ENCODE measurements around the gene ZSCAN5C.
"Not testable (repeated sequence)": the region's sequence is repeated elsewhere in the genome, so short reads cannot be mapped to it uniquely, and the experiment has no call there.

The ZSCAN5C gene

GRCh38 chr19:56193981-56194640, 8.0 kb upstream of the ZSCAN5C start:
- no peaks in the 10 kb centered on the region for H3K27me3 ChIP-seq (ENCODE audit: control insufficient read depth in 1 of 2, insufficient read depth in 2 of 2, low read length in 2 of 2)
- no peaks in the 10 kb centered on the region for H3K4me1 ChIP-seq (ENCODE audit: control insufficient read depth, insufficient read depth, low read length)
- H3K9ac ChIP-seq (ENCODE audit: low read length in 2 of 2) = no peak overlapping the region
- H3K36me3 ChIP-seq (ENCODE audit: control insufficient read depth in 2 of 2, insufficient read depth in 2 of 2, low read length in 2 of 2) = no peaks in the 10 kb centered on the region
- H3K4me3 ChIP-seq (ENCODE audit: low read length in 2 of 2) = no peak overlapping the region
- H3K9me3 ChIP-seq (ENCODE audit: control insufficient read depth in 2 of 2, low read length in 2 of 2) = no peaks in the 10 kb centered on the region
- no peak overlapping the region for H3K27ac ChIP-seq (ENCODE audit: low read length)

DNA sequence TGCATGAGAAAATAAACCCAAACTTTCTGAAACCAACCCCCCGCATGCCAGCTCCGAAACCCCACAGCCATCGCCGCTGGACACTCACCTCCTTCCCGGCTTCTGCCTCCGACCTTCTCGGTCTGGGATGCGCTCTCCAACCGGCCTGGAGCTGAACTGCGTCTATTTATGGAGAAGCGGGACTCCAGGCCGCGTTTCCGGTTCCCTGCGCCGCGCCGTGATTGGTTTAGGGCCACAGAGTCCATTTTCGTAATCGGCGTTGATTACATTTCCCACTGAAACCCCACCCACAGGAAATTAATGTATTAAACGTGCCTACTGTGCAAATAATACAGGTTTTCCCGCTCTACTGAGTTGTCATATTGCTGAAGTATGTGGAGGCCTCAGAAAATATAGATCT, 4.4 kb upstream of the ZSCAN5C start, which contains the start of gene ZSCAN5B:
Gene ZSCAN5B, minus strand, starts transcription at position 138 of the 400 bp plus-strand sequence. CDS start 4,731 bp downstream, outside the sequence.
- not testable (repeated sequence) for H3K4me1 ChIP-seq (ENCODE audit: control insufficient read depth, insufficient read depth, low read length); H3K9me3 ChIP-seq (ENCODE audit: control insufficient read depth in 2 of 2, low read length in 2 of 2); H3K9ac ChIP-seq (ENCODE audit: low read length in 2 of 2); H3K4me3 ChIP-seq (ENCODE audit: low read length in 2 of 2); H3K27ac ChIP-seq (ENCODE audit: low read length); H3K36me3 ChIP-seq (ENCODE audit: control insufficient read depth in 2 of 2, insufficient read depth in 2 of 2, low read length in 2 of 2); H3K27me3 ChIP-seq (ENCODE audit: control insufficient read depth in 1 of 2, insufficient read depth in 2 of 2, low read length in 2 of 2)

DNA sequence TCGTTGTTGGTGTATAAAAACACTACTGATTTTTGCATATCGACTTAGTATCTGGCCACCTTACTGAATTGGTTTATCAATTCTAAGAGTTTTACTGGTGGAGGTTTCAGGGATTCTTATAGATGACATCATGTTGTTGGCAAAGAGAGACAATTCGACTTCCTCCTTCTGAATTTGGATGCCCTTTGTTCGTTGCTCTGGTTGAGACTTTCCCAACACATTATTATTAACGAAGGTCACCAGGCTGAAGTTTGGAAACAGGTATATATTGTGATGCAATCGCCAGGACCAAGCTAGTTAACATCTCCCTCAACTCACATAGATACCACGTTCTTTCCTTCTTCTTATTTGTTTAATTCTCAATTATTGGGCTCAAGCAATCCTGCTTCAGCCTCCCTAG, 2.4 kb upstream of the ZSCAN5C start:
- Histone ChIP-seq H3K4me1 (ENCODE audit: control insufficient read depth, insufficient read depth, low read length) (no peaks in the 10 kb centered on the region), H3K9ac (ENCODE audit: low read length in 2 of 2) (no peak overlapping the region), H3K9me3 (ENCODE audit: control insufficient read depth in 2 of 2, low read length in 2 of 2) (no peaks in the 10 kb centered on the region), H3K27me3 (ENCODE audit: control insufficient read depth in 1 of 2, insufficient read depth in 2 of 2, low read length in 2 of 2) (no peaks in the 10 kb centered on the region), H3K4me3 (ENCODE audit: low read length in 2 of 2) (no peak overlapping the region), H3K36me3 (ENCODE audit: control insufficient read depth in 2 of 2, insufficient read depth in 2 of 2, low read length in 2 of 2) (no peaks in the 10 kb centered on the region), H3K27ac (ENCODE audit: low read length) (no peak overlapping the region)

GRCh38 chr19:56207581-56207980, 5.5 kb downstream of the ZSCAN5C start:
- not testable (repeated sequence) for H3K9me3 ChIP-seq (ENCODE audit: control insufficient read depth in 2 of 2, low read length in 2 of 2); H3K4me1 ChIP-seq (ENCODE audit: control insufficient read depth, insufficient read depth, low read length); H3K36me3 ChIP-seq (ENCODE audit: control insufficient read depth in 2 of 2, insufficient read depth in 2 of 2, low read length in 2 of 2); H3K27ac ChIP-seq (ENCODE audit: low read length); H3K27me3 ChIP-seq (ENCODE audit: control insufficient read depth in 1 of 2, insufficient read depth in 2 of 2, low read length in 2 of 2); H3K9ac ChIP-seq (ENCODE audit: low read length in 2 of 2); H3K4me3 ChIP-seq (ENCODE audit: low read length in 2 of 2)

GRCh38 chr19:56209091-56209490, 7.0 kb downstream of the ZSCAN5C start:
- Histone ChIP-seq H3K4me1 (ENCODE audit: control insufficient read depth, insufficient read depth, low read length) (no peaks in the 10 kb centered on the region), H3K36me3 (ENCODE audit: control insufficient read depth in 2 of 2, insufficient read depth in 2 of 2, low read length in 2 of 2) (no peaks in the 10 kb centered on the region), H3K9me3 (ENCODE audit: control insufficient read depth in 2 of 2, low read length in 2 of 2) (no peaks in the 10 kb centered on the region), H3K9ac (ENCODE audit: low read length in 2 of 2) (no peak overlapping the region), H3K4me3 (ENCODE audit: low read length in 2 of 2) (no peak overlapping the region), H3K27me3 (ENCODE audit: control insufficient read depth in 1 of 2, insufficient read depth in 2 of 2, low read length in 2 of 2) (peaks cover 2 to 4% of the 10 kb centered on the region in 2 donors), H3K27ac (ENCODE audit: low read length) (no peak overlapping the region)

DNA sequence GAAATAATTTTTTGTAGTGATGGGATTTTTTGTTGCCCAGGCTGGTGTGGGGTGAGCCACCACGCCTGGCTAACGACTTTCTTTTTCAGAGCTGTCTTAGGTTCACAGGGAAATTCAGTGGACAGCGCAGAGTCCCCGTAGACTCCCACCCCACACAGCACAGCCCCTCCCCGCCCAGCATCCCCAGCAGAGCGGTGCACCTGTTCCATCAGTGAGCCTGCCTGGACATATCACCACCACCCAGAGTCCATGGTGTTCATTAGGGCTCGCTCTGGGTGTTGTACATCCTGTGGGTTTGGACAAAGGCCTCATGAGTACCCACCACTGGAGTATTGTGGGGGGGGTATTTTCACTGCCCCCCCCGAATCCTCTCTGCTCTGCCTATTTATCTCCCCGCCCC, 8.0 kb downstream of the ZSCAN5C start:
- not testable (repeated sequence) for H3K9me3 ChIP-seq (ENCODE audit: control insufficient read depth in 2 of 2, low read length in 2 of 2); H3K4me3 ChIP-seq (ENCODE audit: low read length in 2 of 2); H3K4me1 ChIP-seq (ENCODE audit: control insufficient read depth, insufficient read depth, low read length); H3K27me3 ChIP-seq (ENCODE audit: control insufficient read depth in 1 of 2, insufficient read depth in 2 of 2, low read length in 2 of 2); H3K27ac ChIP-seq (ENCODE audit: low read length); H3K9ac ChIP-seq (ENCODE audit: low read length in 2 of 2); H3K36me3 ChIP-seq (ENCODE audit: control insufficient read depth in 2 of 2, insufficient read depth in 2 of 2, low read length in 2 of 2)

GRCh38 chr19:56211718-56212117, 9.6 kb downstream of the ZSCAN5C start:
- no peak overlapping the region for H3K27ac ChIP-seq (ENCODE audit: low read length)
- H3K9ac ChIP-seq (ENCODE audit: low read length in 2 of 2) = no peak overlapping the region
- H3K4me1 ChIP-seq (ENCODE audit: control insufficient read depth, insufficient read depth, low read length) = no peaks in the 10 kb centered on the region
- H3K9me3 ChIP-seq (ENCODE audit: control insufficient read depth in 2 of 2, low read length in 2 of 2) = no peaks in the 10 kb centered on the region
- H3K27me3 ChIP-seq (ENCODE audit: control insufficient read depth in 1 of 2, insufficient read depth in 2 of 2, low read length in 2 of 2) = peaks cover 2 to 4% of the 10 kb centered on the region in 2 donors
- no peaks in the 10 kb centered on the region for H3K36me3 ChIP-seq (ENCODE audit: control insufficient read depth in 2 of 2, insufficient read depth in 2 of 2, low read length in 2 of 2)
- H3K4me3 ChIP-seq (ENCODE audit: low read length in 2 of 2) = no peak overlapping the region

- Histone ChIP-seq H3K9ac (ENCODE audit: low read length in 2 of 2) (no peak overlapping the region), H3K27me3 (ENCODE audit: control insufficient read depth in 1 of 2, insufficient read depth in 2 of 2, low read length in 2 of 2) (peaks cover 6 to 11% of the 10 kb centered on the region in 2 donors), H3K9me3 (ENCODE audit: control insufficient read depth in 2 of 2, low read length in 2 of 2) (no peaks in the 10 kb centered on the region), H3K27ac (ENCODE audit: low read length) (no peak overlapping the region), H3K4me3 (ENCODE audit: low read length in 2 of 2) (peak overlapping the region; percentile 53 to 60), H3K4me1 (ENCODE audit: control insufficient read depth, insufficient read depth, low read length) (peaks cover 5% of the 10 kb centered on the region), H3K36me3 (ENCODE audit: control insufficient read depth in 2 of 2, insufficient read depth in 2 of 2, low read length in 2 of 2) (peaks cover 0 to 5% of the 10 kb centered on the region in 2 donors)
Measured at GRCh38 chr19:56217039-56217949, 15.2 kb downstream of the ZSCAN5C start.

- Histone ChIP-seq H3K4me3 (ENCODE audit: low read length in 2 of 2) (no peak overlapping the region), H3K27ac (ENCODE audit: low read length) (no peak overlapping the region), H3K27me3 (ENCODE audit: control insufficient read depth in 1 of 2, insufficient read depth in 2 of 2, low read length in 2 of 2) (peaks cover 4 to 8% of the 10 kb centered on the region in 2 donors), H3K4me1 (ENCODE audit: control insufficient read depth, insufficient read depth, low read length) (peaks cover 5% of the 10 kb centered on the region), H3K36me3 (ENCODE audit: control insufficient read depth in 2 of 2, insufficient read depth in 2 of 2, low read length in 2 of 2) (peaks cover 5% of the 10 kb centered on the region in 2 donors), H3K9ac (ENCODE audit: low read length in 2 of 2) (no peak overlapping the region), H3K9me3 (ENCODE audit: control insufficient read depth in 2 of 2, low read length in 2 of 2) (no peaks in the 10 kb centered on the region)
Measured at GRCh38 chr19:56218961-56219360, 16.9 kb downstream of the ZSCAN5C start.

DNA sequence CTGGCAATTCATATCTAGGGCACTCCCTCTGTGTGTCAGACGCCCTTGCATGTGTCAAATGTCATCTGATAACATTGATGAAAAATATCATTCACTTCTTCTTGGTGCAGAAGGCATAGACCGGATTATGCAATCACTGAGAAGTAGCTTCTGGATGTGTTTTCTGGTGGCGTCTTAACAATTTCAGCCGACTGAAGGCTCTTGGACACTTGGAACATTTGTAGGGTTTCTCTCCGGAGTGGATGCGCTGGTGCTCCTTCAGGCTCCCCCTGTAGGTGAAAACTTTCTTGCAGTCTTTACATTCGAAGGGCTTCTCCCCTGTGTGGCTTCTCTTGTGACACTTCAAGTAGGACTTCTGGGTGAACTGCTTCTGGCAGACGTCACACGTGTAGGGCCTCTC, 19.4 kb downstream of the ZSCAN5C start:
- not testable (repeated sequence) for H3K4me1 ChIP-seq (ENCODE audit: control insufficient read depth, insufficient read depth, low read length); H3K27ac ChIP-seq (ENCODE audit: low read length); H3K9ac ChIP-seq (ENCODE audit: low read length in 2 of 2); H3K9me3 ChIP-seq (ENCODE audit: control insufficient read depth in 2 of 2, low read length in 2 of 2); H3K27me3 ChIP-seq (ENCODE audit: control insufficient read depth in 1 of 2, insufficient read depth in 2 of 2, low read length in 2 of 2); H3K36me3 ChIP-seq (ENCODE audit: control insufficient read depth in 2 of 2, insufficient read depth in 2 of 2, low read length in 2 of 2); H3K4me3 ChIP-seq (ENCODE audit: low read length in 2 of 2)

DNA sequence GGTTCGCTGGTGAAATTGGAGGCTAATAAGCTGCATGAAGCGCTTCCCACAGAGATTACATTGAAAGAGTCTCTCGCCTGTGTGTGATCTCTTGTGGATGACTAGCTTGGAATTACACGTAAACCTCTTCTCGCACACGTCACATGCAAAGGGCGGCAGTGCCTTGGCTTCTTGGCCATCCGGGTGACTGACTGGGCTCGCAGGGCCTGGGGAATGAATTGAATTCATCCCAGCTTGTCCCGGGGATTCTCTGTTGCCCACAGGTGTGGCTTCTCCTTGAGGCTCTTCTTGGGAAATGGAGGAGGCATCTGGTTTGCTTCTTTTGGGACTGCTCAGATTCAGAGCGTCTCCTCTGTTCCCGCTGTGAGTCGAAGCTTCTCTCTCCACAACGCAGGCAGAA, 19.8 kb downstream of the ZSCAN5C start:
- no peak overlapping the region for H3K9ac ChIP-seq (ENCODE audit: low read length in 2 of 2)
- no peaks in the 10 kb centered on the region for H3K9me3 ChIP-seq (ENCODE audit: control insufficient read depth in 2 of 2, low read length in 2 of 2)
- peaks cover 5% of the 10 kb centered on the region in 2 donors for H3K36me3 ChIP-seq (ENCODE audit: control insufficient read depth in 2 of 2, insufficient read depth in 2 of 2, low read length in 2 of 2)
- H3K4me1 ChIP-seq (ENCODE audit: control insufficient read depth, insufficient read depth, low read length) = peaks cover 5% of the 10 kb centered on the region
- H3K27me3 ChIP-seq (ENCODE audit: control insufficient read depth in 1 of 2, insufficient read depth in 2 of 2, low read length in 2 of 2) = peaks cover 4 to 8% of the 10 kb centered on the region in 2 donors
- no peak overlapping the region for H3K4me3 ChIP-seq (ENCODE audit: low read length in 2 of 2)
- H3K27ac ChIP-seq (ENCODE audit: low read length) = no peak overlapping the region

Measured in stomach smooth muscle (tissue), 2 donors.